BE2C (cell line): Measurements from ENCODE around the gene ULK2. TPM values are rescaled to one million over a fixed set of nuclear protein-coding genes. Genes with fewer than 3 reads are reported as not detected.

Source experiments
- DNase-seq: peaks from one replicate; pipeline ENCODE4 v3.0.0-alpha.2; 2020
- H3K27me3 ChIP-seq: fragments of 250-450 bp; sonication (Bioruptor Pico); 2 replicates; pipeline ENCODE4 v1.5.1; 2020; ENCODE audit warnings: mild to moderate bottlenecking
- H3K36me3 ChIP-seq: fragments of 250-450 bp; sonication (Bioruptor Pico); 2 replicates; pipeline ENCODE4 v1.5.1; 2020; ENCODE audit warnings: mild to moderate bottlenecking
- H3K4me1 ChIP-seq: fragments of 250-450 bp; sonication (Bioruptor Pico); 2 replicates; pipeline ENCODE4 v1.5.1; 2020
- H3K4me3 ChIP-seq: 2 replicates; pipeline ENCODE4 v1.5.1; 2011; ENCODE audit warnings: low read depth, low read length
- H3K9me3 ChIP-seq: fragments of 250-450 bp; sonication (Bioruptor Pico); 2 replicates; pipeline ENCODE4 v1.5.1; 2020
- CTCF ChIP-seq: IDR thresholded peaks from 2 replicates; pipeline ENCODE4 v1.5.1; 2012; ENCODE audit warnings: mild to moderate bottlenecking, low read depth, low read length
- polyA plus RNA-seq: library from polyadenylated mRNA; unstranded; fragments of >200 nt; gene quantifications from one replicate; pipeline ENCODE4 v1.2.1, GENCODE V29; 2012; ENCODE audit warnings: low read depth, missing spikeins; ENCODE audit not compliant: insufficient read length, insufficient read depth

Gene ULK2
- polyA plus RNA-seq: 3.2 TPM

GRCh38 chr17:19867329-19868078, at the start of gene ULK2:
ULK2 (minus strand) TSS chr17:19867936; CDS start chr17:19867417, 519 bp downstream.
- H3K4me3 ChIP-seq: peak within 1 kb of the TSS; percentile 64
- H3K27me3 ChIP-seq: no peaks in the 10 kb centered on the region
- no peaks in the 10 kb centered on the region for H3K9me3 ChIP-seq
- no peaks in the 10 kb centered on the region for H3K4me1 ChIP-seq
- TF ChIP-seq CTCF: no peak
- H3K36me3 ChIP-seq: no peaks in the 10 kb centered on the region
- DNase-seq: peak; percentile 43

GRCh38 chr17:19915245-19915978, 47.7 kb upstream of the ULK2 start:
- DNase-seq: no peak
- Histone ChIP-seq H3K27me3 (no peaks in the 10 kb centered on the region), H3K36me3 (peaks cover 2% of the 10 kb centered on the region), H3K9me3 (no peaks in the 10 kb centered on the region), H3K4me1 (no peaks in the 10 kb centered on the region), H3K4me3 (no peak overlapping the region)
- TF ChIP-seq CTCF: no peak

GRCh38 chr17:19911033-19911432, 43.3 kb upstream of the ULK2 start:
- no peak for TF ChIP-seq CTCF
- no peak for DNase-seq
- Histone ChIP-seq H3K36me3 (peaks cover 2% of the 10 kb centered on the region), H3K27me3 (no peaks in the 10 kb centered on the region), H3K4me1 (no peaks in the 10 kb centered on the region), H3K9me3 (no peaks in the 10 kb centered on the region), H3K4me3 (no peak overlapping the region)

- Histone ChIP-seq H3K4me1 (no peaks in the 10 kb centered on the region), H3K9me3 (no peaks in the 10 kb centered on the region), H3K36me3 (peaks cover 2% of the 10 kb centered on the region), H3K27me3 (no peaks in the 10 kb centered on the region), H3K4me3 (no peak overlapping the region)
- no peak for TF ChIP-seq CTCF
- no peak for DNase-seq
These were observed 41.4 kb upstream of the ULK2 start for GRCh38 chr17:19909139-19909538.

GRCh38 chr17:19905502-19905901, 37.8 kb upstream of the ULK2 start:
- DNase-seq: no peak
- H3K4me1 ChIP-seq: no peaks in the 10 kb centered on the region
- TF ChIP-seq CTCF: no peak
- H3K36me3 ChIP-seq: peaks cover 2% of the 10 kb centered on the region
- H3K9me3 ChIP-seq: no peaks in the 10 kb centered on the region
- H3K4me3 ChIP-seq: no peak overlapping the region
- H3K27me3 ChIP-seq: no peaks in the 10 kb centered on the region

- Histone ChIP-seq H3K36me3 (peaks cover 2% of the 10 kb centered on the region), H3K4me3 (no peak overlapping the region), H3K9me3 (no peaks in the 10 kb centered on the region), H3K27me3 (no peaks in the 10 kb centered on the region), H3K4me1 (no peaks in the 10 kb centered on the region)
- no peak for TF ChIP-seq CTCF
- DNase-seq: no peak
These were observed 37.2 kb upstream of the ULK2 start for GRCh38 chr17:19904924-19905323.
